Pancreas (tissue), 10 donors: ENCODE data around the gene MCC. TPM values are rescaled to one million over a fixed set of nuclear protein-coding genes. Genes with fewer than 3 reads are reported as not detected.
A peak's percentile ranks its signal among the peaks of the same experiment; 100 is the strongest.

ENCODE experiments used
- ATAC-seq, 4 donors: fragments of 200-7000 bp; cut with Tn5 transposase; one replicate each; pipeline versions ENCODE4 v1.8.0 to v1.9.1; 2020; ENCODE audit warnings: mild to moderate bottlenecking in 4 of 4, moderate library complexity in 4 of 4
- DNase-seq, 6 donors: peaks; one replicate each; pipeline ENCODE4 v3.0.0-alpha.2; 2020
- FAIRE-seq: peaks from 2 replicates; lab custom pipeline; 2012; peaks lifted over from hg19 to GRCh38; lab: Jason Lieb, UNC
- H3K27ac ChIP-seq, 4 donors: fragments of 200-600 bp; sonication (generic); 1 replicate in 3 of 4; 2 replicates in 1 of 4; pipeline versions ENCODE4 v1.5.0 to v1.8.0; 2020
- H3K27me3 ChIP-seq, 4 donors: fragments of 200-600 bp; one replicate each; pipeline ENCODE4 v1.8.0; 2021
- H3K36me3 ChIP-seq, 3 donors: fragments of 200-600 bp; sonication (generic) in 1 of 3; one replicate each; pipeline versions ENCODE4 v1.5.0 to v1.8.0; 2020 to 2021
- H3K4me1 ChIP-seq, 3 donors: fragments of 200-600 bp; one replicate each; pipeline ENCODE4 v1.8.0; 2021
- H3K4me3 ChIP-seq, 4 donors: fragments of 200-600 bp; sonication (generic) in 2 of 4; one replicate each; pipeline versions ENCODE4 v1.5.0 to v1.8.0; 2020 to 2021
- H3K9me3 ChIP-seq, 4 donors: fragments of 200-600 bp; one replicate each; pipeline ENCODE4 v1.8.0; 2021
- WGBS, 2 donors: extraction: QIAGEN DNeasy Blood & Tissue Kit; methylation state at CpG; one replicate each; pipeline ENCODE4 v1.1.7; 2013; 5-methylcytosine and 5-hydroxymethylcytosine counted together
- intact Hi-C, 3 donors: fragments of 100-400 bp; cut with DNase I; formaldehyde crosslinking; loops; one replicate each; pipeline versions ENCODE4 v1.11.1 to v1.14.2; 2022
- polyA plus RNA-seq, 2 donors: library from polyadenylated mRNA; stranded (reverse); fragments of 200-250 nt; gene quantifications; one replicate each; pipeline ENCODE4 v1.2.3, GENCODE V29; 2013
- total RNA-seq, 6 donors: library from RNA; stranded (reverse); fragmentation: NEBNext Ultra II Directional in 4 of 6; extraction: Animal tissue kit (Norgen Biotek cat#: 25700) in 4 of 6; gene quantifications; one replicate each; pipeline versions ENCODE4 v1.2.1 to v1.2.4, GENCODE V29; 2021 to 2023
- TF ChIP-seq, protein P1 (sequence below), 4 donors: fragments of 200-600 bp; sonication (generic) in 3 of 4; IDR thresholded peaks; one replicate each; pipeline versions ENCODE4 v1.5.0 to v1.8.0; 2021; ENCODE audit warnings: antibody characterized with exemption in 4 of 4
- donor health status: healthy with polysubstance abuse.
- donor health status: DM: no; HTN: no; CAD: no; lungs with moderate emphysema.
- donor health status: DM: no; HTN: no; CAD: no.
- donor health status: control.
- donor health status: control.
- donor health status: Bipolar disorder and iron deficiency.
- donor health status: DM: yes; HTN: yes; CAD: no.
- donor health status: DM: no; HTN: no; CAD: no.
- donor health status: DM: no; HTN: no; CAD: no.
- donor health status: DM: yes; HTN: yes; CAD: no.

The MCC gene
- total and polyA plus RNA-seq, 8 donors: 1.3 to 8.3 (median 4.0) TPM

- H3K4me1 ChIP-seq: no peaks in the 10 kb centered on the region
- FAIRE-seq: no peak
- H3K27me3 ChIP-seq: no peaks in the 10 kb centered on the region
- H3K4me3 ChIP-seq: no peak overlapping the region
- no peaks in the 10 kb centered on the region for H3K36me3 ChIP-seq
- no peaks in the 10 kb centered on the region for H3K9me3 ChIP-seq
- WGBS, 2 donors: 76 to 82% methylated on average over 7 of the region's 7 CpGs
- intact Hi-C loops: no loop called here
- TF ChIP-seq, protein P1, sequence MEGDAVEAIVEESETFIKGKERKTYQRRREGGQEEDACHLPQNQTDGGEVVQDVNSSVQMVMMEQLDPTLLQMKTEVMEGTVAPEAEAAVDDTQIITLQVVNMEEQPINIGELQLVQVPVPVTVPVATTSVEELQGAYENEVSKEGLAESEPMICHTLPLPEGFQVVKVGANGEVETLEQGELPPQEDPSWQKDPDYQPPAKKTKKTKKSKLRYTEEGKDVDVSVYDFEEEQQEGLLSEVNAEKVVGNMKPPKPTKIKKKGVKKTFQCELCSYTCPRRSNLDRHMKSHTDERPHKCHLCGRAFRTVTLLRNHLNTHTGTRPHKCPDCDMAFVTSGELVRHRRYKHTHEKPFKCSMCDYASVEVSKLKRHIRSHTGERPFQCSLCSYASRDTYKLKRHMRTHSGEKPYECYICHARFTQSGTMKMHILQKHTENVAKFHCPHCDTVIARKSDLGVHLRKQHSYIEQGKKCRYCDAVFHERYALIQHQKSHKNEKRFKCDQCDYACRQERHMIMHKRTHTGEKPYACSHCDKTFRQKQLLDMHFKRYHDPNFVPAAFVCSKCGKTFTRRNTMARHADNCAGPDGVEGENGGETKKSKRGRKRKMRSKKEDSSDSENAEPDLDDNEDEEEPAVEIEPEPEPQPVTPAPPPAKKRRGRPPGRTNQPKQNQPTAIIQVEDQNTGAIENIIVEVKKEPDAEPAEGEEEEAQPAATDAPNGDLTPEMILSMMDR (IDR thresholded peaks at IDR 0.05): no peak
- DNase-seq: no peak
- no peak overlapping the region for H3K27ac ChIP-seq
- peak in 1 of 4 donors; percentile 24 for ATAC-seq
Observed at GRCh38 chr5:113197456-113198200, 290.6 kb downstream of the MCC start.

DNA sequence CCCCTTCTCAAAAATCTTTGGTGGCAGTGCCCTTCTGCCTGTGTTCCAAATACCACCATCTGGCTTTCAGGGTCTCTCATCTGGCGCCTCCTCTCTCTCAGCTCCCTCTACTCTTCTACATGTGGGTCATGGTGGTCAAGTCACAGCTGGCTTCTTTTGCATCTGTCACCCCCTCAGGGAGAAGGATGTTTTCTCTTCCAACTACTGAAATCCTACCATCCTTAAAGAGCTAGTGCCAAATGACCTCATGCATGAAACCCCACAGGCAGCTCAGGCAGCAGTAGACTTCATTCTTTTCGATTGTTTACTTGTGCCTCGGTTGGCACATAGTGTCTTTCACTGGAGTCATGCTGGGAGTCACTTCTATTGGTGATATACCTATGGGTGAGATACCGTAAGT is 292.5 kb downstream of the MCC start:
- ATAC-seq (no peak), DNase-seq (no peak), FAIRE-seq (no peak)
- TF ChIP-seq, protein P1 (IDR thresholded peaks at IDR 0.05): no peak
- no peaks in the 10 kb centered on the region for H3K27me3 ChIP-seq
- no peaks in the 10 kb centered on the region for H3K36me3 ChIP-seq
- H3K4me3 ChIP-seq: no peak overlapping the region
- 86 to 91% methylated on average over 4 of the region's 4 CpGs for WGBS, 2 donors
- H3K4me1 ChIP-seq: no peaks in the 10 kb centered on the region
- intact Hi-C loops: no loop called here
- no peak overlapping the region for H3K27ac ChIP-seq
- H3K9me3 ChIP-seq: no peaks in the 10 kb centered on the region

DNA sequence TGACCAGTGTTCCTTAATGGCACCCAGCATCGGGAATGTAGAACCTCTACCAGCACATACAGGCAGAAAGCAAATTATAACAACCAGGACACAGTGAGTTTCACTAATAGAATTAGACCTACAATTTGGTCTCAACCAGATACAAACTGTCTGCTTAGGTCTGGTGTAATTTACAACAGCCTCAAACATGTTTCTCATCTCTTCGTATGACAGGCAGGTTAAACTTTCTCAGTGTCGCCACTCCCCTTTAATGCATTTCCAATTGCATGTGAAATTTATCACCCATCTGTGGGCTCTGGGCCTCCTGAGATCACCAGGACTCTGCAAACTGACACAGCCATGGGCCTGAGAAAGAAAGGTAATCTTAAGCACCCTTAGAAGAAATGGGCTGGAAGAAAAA is 293.0 kb downstream of the MCC start:
- DNase-seq (no peak), FAIRE-seq (no peak), ATAC-seq (no peak)
- H3K4me1 ChIP-seq: no peaks in the 10 kb centered on the region
- TF ChIP-seq, protein P1 (IDR thresholded peaks at IDR 0.05): no peak
- no peaks in the 10 kb centered on the region for H3K9me3 ChIP-seq
- H3K36me3 ChIP-seq: no peaks in the 10 kb centered on the region
- H3K27me3 ChIP-seq: no peaks in the 10 kb centered on the region
- H3K4me3 ChIP-seq: no peak overlapping the region
- WGBS, 2 donors: 89 to 90% methylated on average over 3 of the region's 3 CpGs
- H3K27ac ChIP-seq: no peak overlapping the region
- intact Hi-C loops: no loop called here

DNA sequence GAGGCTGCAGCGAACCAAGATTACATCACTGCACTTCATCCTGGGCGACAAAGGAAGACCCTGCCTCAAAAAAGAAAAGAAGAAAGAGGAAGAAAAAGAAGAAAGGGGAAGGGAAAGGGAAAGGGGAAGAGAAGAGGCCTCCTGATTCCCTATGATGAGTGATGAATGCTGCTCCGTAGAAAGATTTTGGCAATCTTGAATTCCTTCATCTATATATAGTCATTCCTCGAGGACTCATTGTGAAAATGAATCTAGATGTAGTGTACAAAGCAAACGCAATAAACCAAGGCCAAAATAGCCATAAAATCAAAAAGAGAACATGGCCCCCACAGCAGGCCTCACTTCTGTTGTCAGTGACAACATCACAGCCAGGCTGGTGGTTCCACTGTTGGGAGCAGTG is 293.7 kb downstream of the MCC start:
- Histone ChIP-seq H3K27ac (no peak overlapping the region), H3K27me3 (no peaks in the 10 kb centered on the region), H3K9me3 (no peaks in the 10 kb centered on the region), H3K4me1 (no peaks in the 10 kb centered on the region), H3K4me3 (no peak overlapping the region), H3K36me3 (no peaks in the 10 kb centered on the region)
- WGBS, 2 donors: 76 to 85% methylated on average over 5 of the region's 5 CpGs
- FAIRE-seq: no peak
- ATAC-seq: no peak
- DNase-seq: no peak
- TF ChIP-seq, protein P1 (IDR thresholded peaks at IDR 0.05): no peak
- intact Hi-C loops: no loop called here

DNA sequence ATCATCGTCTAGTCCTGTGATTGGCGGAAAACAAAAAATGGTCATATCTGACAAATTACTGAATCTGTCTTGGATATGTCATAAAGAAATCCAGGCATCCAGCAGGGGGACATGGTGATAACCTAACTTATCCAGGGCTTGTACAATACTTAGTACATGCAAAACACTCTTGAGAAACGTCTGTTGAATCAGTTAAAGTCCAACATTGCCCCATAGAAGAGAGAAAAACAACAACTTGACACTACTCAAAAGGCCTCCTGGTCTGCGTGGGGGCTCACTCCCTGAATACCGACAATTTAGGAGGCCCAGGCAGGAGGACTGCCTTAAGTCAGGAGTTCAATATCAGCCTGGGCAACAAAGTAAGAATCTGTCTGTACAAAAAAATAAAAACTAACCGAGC is 294.1 kb downstream of the MCC start:
- no peak for FAIRE-seq

More for the DNA sequence above, 294.1 kb downstream of the MCC start:
- H3K36me3 ChIP-seq: no peaks in the 10 kb centered on the region
- H3K27me3 ChIP-seq: no peaks in the 10 kb centered on the region
- ATAC-seq (no peak), DNase-seq (no peak)
- no peak overlapping the region for H3K27ac ChIP-seq
- H3K9me3 ChIP-seq: no peaks in the 10 kb centered on the region
- WGBS, 2 donors: 82 to 83% methylated on average over 6 of the region's 6 CpGs
- TF ChIP-seq, protein P1 (IDR thresholded peaks at IDR 0.05): no peak
- no peaks in the 10 kb centered on the region for H3K4me1 ChIP-seq
- H3K4me3 ChIP-seq: no peak overlapping the region
- intact Hi-C loops: no loop called here
